A204.1 (cell line): ENCODE results near the gene SYNE1.
A peak's percentile ranks its signal among the peaks of the same experiment; 100 is the strongest.
"Not testable (repeated sequence)": the region's sequence is repeated elsewhere in the genome, so short reads cannot be mapped to it uniquely, and the experiment has no call there.

ENCODE experiments used
- FAIRE-seq: peaks from 2 replicates; lab custom pipeline; 2012; peaks lifted over from hg19 to GRCh38; lab: Jason Lieb, UNC

SYNE1 gene

GRCh38 chr6:152630832-152631231 is 6.3 kb downstream of the SYNE1 start:
- FAIRE-seq, result no peak

GRCh38 chr6:152625213-152625612 is 11.9 kb downstream of the SYNE1 start:
- no peak for FAIRE-seq

- not testable (repeated sequence) for FAIRE-seq
These were observed 22.4 kb downstream of the SYNE1 start for GRCh38 chr6:152614776-152615175.

- FAIRE-seq, result no peak
These were observed 28.0 kb downstream of the SYNE1 start for GRCh38 chr6:152609125-152609670.

GRCh38 chr6:152605941-152606340 is 31.2 kb downstream of the SYNE1 start:
- no peak for FAIRE-seq

GRCh38 chr6:152605342-152605741 is 31.8 kb downstream of the SYNE1 start:
- no peak for FAIRE-seq

- peak; percentile 59 for FAIRE-seq
These were observed 33.3 kb downstream of the SYNE1 start for GRCh38 chr6:152603911-152604310.

GRCh38 chr6:152600022-152600421 is 37.1 kb downstream of the SYNE1 start:
- no peak for FAIRE-seq

GRCh38 chr6:152598901-152599537 is 38.1 kb downstream of the SYNE1 start:
- no peak for FAIRE-seq

GRCh38 chr6:152598421-152598820 is 38.7 kb downstream of the SYNE1 start:
- FAIRE-seq, result no peak

- FAIRE-seq, result no peak
These were observed 40.4 kb downstream of the SYNE1 start for GRCh38 chr6:152596726-152597125.

GRCh38 chr6:152595499-152595898 is 41.7 kb downstream of the SYNE1 start:
- no peak for FAIRE-seq

GRCh38 chr6:152594701-152595100 is 42.5 kb downstream of the SYNE1 start:
- FAIRE-seq, result no peak

- FAIRE-seq, result no peak
These were observed 48.7 kb downstream of the SYNE1 start for GRCh38 chr6:152588456-152588855.

- FAIRE-seq, result no peak
These were observed 49.7 kb downstream of the SYNE1 start for GRCh38 chr6:152587473-152587872.

GRCh38 chr6:152585236-152585635 is 51.9 kb downstream of the SYNE1 start:
- FAIRE-seq, result no peak

GRCh38 chr6:152583888-152584287 is 53.3 kb downstream of the SYNE1 start:
- no peak for FAIRE-seq

- no peak for FAIRE-seq
These were observed 60.6 kb downstream of the SYNE1 start for GRCh38 chr6:152576525-152576924.

GRCh38 chr6:152575621-152576150 is 61.5 kb downstream of the SYNE1 start:
- no peak for FAIRE-seq

- FAIRE-seq, result no peak
These were observed 62.0 kb downstream of the SYNE1 start for GRCh38 chr6:152575161-152575560.

- FAIRE-seq, result no peak
These were observed 63.4 kb downstream of the SYNE1 start for GRCh38 chr6:152573762-152574161.

- FAIRE-seq, result no peak
These were observed 64.6 kb downstream of the SYNE1 start for GRCh38 chr6:152572338-152573088.

GRCh38 chr6:152571943-152572337 is 65.2 kb downstream of the SYNE1 start:
- no peak for FAIRE-seq
